Measurements from ENCODE around the gene NOSIP. TPM values are rescaled to one million over a fixed set of nuclear protein-coding genes. Genes with fewer than 3 reads are reported as not detected.

Gene NOSIP
- total and polyA plus RNA-seq, 9 donors, result 31.0 to 70.1 (median 58.7) TPM

GRCh38 chr19:49541914-49542313 is 38.4 kb downstream of the NOSIP start:
- H3K9me3 ChIP-seq, result no peaks in the 10 kb centered on the region
- no peak overlapping the region for H3K27ac ChIP-seq
- H3K36me3 ChIP-seq, result no peaks in the 10 kb centered on the region
- intact Hi-C loops (cut with DNase I), result loop anchor here in 1 of 4 donors (5.0 kb wide), 1 partner anchor 35 kb away; no protein-coding TSS in a partner anchor
- 89 to 92% (median 90%) methylated on average over 6 of the region's 6 CpGs for WGBS, 3 donors
- H3K4me1 ChIP-seq (ENCODE audit: insufficient read depth), result no peaks in the 10 kb centered on the region
- TF ChIP-seq POLR2A (IDR thresholded peaks at IDR 0.05) (no peak), CTCF (IDR thresholded peaks at IDR 0.05) (no peak), EP300 (IDR thresholded peaks at IDR 0.05) (no peak)
- no peaks in the 10 kb centered on the region for H3K27me3 ChIP-seq
- H3K4me3 ChIP-seq, result no peak overlapping the region
- no peak for DNase-seq

- WGBS, 3 donors, result 95 to 97% (median 96%) methylated on average over 13 of the region's 13 CpGs
- Histone ChIP-seq H3K4me3 (no peak overlapping the region), H3K36me3 (no peaks in the 10 kb centered on the region), H3K27ac (no peak overlapping the region), H3K27me3 (no peaks in the 10 kb centered on the region), H3K4me1 (ENCODE audit: insufficient read depth) (no peaks in the 10 kb centered on the region), H3K9me3 (no peaks in the 10 kb centered on the region)
- TF ChIP-seq EP300 (IDR thresholded peaks at IDR 0.05) (no peak), POLR2A (IDR thresholded peaks at IDR 0.05) (no peak), CTCF (IDR thresholded peaks at IDR 0.05) (no peak)
- intact Hi-C loops (cut with DNase I), result no loop called here
- no peak for DNase-seq
Measured at GRCh38 chr19:49539192-49539952, 41.0 kb downstream of the NOSIP start.

- TF ChIP-seq CTCF (IDR thresholded peaks at IDR 0.05) (no peak), POLR2A (IDR thresholded peaks at IDR 0.05) (no peak), EP300 (IDR thresholded peaks at IDR 0.05) (no peak)
- WGBS, 3 donors, result 73 to 82% (median 77%) methylated on average over 5 of the region's 5 CpGs
Measured at GRCh38 chr19:49538643-49539042, 41.7 kb downstream of the NOSIP start.

GRCh38 chr19:49536921-49537462 is 43.4 kb downstream of the NOSIP start:
- 85 to 91% (median 91%) methylated on average over 22 of the region's 22 CpGs for WGBS, 3 donors
- DNase-seq, result no peak
- no peaks in the 10 kb centered on the region for H3K9me3 ChIP-seq
- no peaks in the 10 kb centered on the region for H3K36me3 ChIP-seq
- no peaks in the 10 kb centered on the region for H3K27me3 ChIP-seq
- intact Hi-C loops (cut with DNase I), result no loop called here
- H3K27ac ChIP-seq, result no peak overlapping the region
- TF ChIP-seq CTCF (IDR thresholded peaks at IDR 0.05), result no peak
- no peak for TF ChIP-seq EP300 (IDR thresholded peaks at IDR 0.05)
- no peak for TF ChIP-seq POLR2A (IDR thresholded peaks at IDR 0.05)
- H3K4me1 ChIP-seq (ENCODE audit: insufficient read depth), result peaks cover 8% of the 10 kb centered on the region
- no peak overlapping the region for H3K4me3 ChIP-seq

More at GRCh38 chr19:49538643-49539042, 41.7 kb downstream of the NOSIP start:
- intact Hi-C loops (cut with DNase I), result no loop called here
- Histone ChIP-seq H3K27ac (no peak overlapping the region), H3K27me3 (no peaks in the 10 kb centered on the region), H3K4me3 (no peak overlapping the region), H3K4me1 (ENCODE audit: insufficient read depth) (peaks cover 3% of the 10 kb centered on the region), H3K36me3 (no peaks in the 10 kb centered on the region), H3K9me3 (no peaks in the 10 kb centered on the region)
- DNase-seq, result no peak
